GM12892 (cell line): ENCODE data around the gene CA9.

Source experiments
- POLR2A ChIP-seq: IDR thresholded peaks from 2 replicates; pipeline ENCODE4 v1.6.1; 2011; ENCODE audit warnings: low read depth, low read length, control low read depth
- POLR2AphosphoS5 ChIP-seq: IDR thresholded peaks from 2 replicates; pipeline ENCODE4 v1.6.1; 2011; ENCODE audit warnings: low read depth, low read length, control low read depth
- TAF1 ChIP-seq: IDR thresholded peaks from 2 replicates; pipeline ENCODE4 v1.6.1; 2011; ENCODE audit warnings: low read depth, mild to moderate bottlenecking, control low read depth, low read length, borderline replicate concordance

GRCh38 chr9:35688558-35689541 lies 15.1 kb downstream of the CA9 start:
- no peak for TF ChIP-seq POLR2A
- no peak for TF ChIP-seq POLR2AphosphoS5
- TF ChIP-seq TAF1, result no peak
